Measurements from ENCODE around the gene FMO5.
"Not testable (repeated sequence)": the region's sequence is repeated elsewhere in the genome, so short reads cannot be mapped to it uniquely, and the experiment has no call there.

The FMO5 gene

GRCh38 chr1:147204080-147204479, 21.1 kb downstream of the FMO5 start:
- no peak for DNase-seq

- DNase-seq = no peak
These were observed 22.6 kb downstream of the FMO5 start for GRCh38 chr1:147202576-147202975.

DNA sequence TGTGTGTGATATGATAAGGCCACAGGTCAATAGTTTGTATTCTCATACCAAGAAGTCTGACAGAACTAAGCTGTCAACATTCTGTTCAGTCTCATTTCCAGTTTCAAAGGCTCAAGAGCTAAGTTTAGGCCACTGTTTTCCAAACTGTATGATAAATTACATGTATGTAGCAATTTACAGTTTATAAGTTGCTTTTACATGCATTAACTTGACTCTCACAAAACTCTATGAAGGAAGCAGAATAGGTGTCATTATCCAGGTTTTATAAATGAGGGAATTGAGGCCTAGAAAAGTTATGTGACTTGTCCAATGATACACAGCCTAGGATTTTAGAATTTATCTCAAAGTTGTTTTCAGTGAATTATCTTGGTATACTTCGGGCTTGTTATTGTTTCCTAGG, 23.4 kb downstream of the FMO5 start:
- no peak for DNase-seq

DNA sequence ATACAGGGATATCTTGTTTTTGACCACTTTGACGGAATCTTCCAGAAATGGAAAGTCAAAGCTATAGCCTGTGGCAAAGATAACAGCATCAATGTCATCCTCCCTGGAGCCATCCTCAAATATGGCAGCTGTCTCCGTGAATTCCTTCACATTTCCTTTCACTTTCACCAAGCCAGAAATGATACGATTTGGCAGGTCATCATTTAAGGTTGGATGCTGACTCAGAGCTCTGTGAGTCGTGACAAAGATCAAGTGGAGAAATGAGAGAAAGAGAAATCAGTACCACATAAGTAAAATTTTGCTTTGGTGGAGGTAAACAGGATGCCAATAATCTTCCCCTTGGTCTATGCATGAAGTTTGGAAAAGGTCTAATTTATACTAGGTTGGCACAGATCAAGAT, 23.9 kb downstream of the FMO5 start:
- DNase-seq = no peak

DNA sequence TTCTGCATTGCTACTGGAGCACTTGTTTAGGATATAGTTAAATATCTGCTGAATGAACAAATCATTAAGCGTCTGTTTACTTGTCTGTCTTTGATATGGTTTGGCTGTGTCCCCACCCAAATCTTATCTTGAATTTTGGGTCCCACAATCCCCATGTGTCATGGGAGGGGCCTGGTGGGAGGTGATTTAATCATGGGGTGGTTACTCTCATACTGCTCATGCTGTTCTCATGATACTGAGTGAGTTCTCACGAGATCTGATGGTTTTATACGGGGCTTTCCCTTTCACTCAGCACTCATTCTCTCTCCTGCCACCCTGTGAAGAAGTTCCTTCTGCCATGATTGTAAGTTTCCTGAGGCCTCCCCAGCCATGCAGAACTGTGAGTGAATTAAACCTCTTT, 27.8 kb downstream of the FMO5 start:
- DNase-seq = not testable (repeated sequence)

DNA sequence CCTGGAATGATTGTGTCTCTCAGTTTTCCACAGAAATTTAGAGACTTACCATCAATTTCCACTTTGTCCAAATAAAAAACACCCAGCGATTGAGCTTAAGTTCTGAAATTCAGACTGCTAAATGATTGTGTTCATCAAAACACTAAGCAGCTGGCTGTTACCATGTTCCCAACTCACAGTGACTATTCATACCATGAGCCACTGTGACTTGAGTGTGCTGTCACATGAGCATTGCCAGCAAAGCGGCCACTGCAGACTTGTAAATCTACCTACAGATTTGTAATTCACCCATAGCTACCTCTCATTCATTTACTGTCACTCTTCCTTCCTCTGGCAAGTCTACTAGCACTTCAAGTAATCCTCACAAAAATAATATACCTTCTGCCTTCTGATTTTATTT, 35.6 kb downstream of the FMO5 start:
- no peak for DNase-seq

DNA sequence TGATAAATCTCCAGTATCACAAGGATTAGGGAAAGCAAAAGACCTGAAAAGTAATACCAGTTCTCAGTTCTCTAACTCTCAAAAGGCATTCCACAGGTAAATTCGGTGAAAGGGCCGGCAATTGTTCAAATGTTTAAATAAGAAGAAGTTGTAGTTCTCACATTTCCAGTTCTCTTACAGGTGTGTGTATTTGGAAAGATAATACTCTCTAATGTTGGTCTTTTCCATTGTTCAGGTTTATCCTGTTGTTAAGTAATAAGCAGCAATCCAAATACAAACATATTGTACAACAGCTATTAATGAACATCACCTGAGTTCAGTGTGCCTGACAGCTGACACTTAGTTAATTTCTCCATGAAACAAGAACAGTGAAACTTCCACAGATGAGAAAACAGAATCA, 39.7 kb downstream of the FMO5 start:
- no peak for DNase-seq

DNA sequence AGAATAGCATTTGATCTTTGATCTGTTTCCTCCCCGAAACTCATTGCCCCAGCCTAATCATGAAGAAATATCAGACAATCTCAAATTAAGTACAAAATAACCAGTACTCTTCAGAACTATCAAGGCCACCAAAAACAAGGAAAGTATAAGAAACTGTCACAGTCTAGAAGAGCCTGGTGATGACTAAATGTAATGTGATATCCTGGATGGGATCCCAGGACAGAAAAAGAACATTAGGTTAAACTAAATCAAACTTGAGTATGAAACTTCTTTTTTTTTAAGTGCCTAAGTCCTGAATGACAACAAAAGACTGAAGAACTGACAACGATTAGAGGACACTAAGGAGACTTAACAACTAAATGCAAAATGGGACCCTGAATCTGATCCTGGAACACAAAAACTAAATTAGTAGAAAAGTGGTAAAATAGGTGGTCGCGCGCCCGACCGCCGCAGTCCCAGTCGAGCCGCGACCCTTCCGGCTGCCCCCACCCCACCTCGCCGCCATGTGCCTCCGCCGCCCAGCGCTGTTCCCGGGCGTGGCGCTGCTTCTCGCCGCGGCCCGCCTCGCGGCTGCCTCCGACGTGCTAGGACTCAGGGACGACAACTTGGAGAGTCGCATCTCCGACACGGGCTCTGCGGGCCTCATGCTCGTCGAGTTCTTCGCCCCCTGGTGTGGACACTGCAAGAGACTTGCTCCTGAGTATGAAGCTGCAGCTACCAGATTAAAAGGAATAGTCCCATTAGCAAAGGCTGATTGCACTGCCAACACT, 47.3 kb downstream of the FMO5 start:
- DNase-seq = no peak

DNA sequence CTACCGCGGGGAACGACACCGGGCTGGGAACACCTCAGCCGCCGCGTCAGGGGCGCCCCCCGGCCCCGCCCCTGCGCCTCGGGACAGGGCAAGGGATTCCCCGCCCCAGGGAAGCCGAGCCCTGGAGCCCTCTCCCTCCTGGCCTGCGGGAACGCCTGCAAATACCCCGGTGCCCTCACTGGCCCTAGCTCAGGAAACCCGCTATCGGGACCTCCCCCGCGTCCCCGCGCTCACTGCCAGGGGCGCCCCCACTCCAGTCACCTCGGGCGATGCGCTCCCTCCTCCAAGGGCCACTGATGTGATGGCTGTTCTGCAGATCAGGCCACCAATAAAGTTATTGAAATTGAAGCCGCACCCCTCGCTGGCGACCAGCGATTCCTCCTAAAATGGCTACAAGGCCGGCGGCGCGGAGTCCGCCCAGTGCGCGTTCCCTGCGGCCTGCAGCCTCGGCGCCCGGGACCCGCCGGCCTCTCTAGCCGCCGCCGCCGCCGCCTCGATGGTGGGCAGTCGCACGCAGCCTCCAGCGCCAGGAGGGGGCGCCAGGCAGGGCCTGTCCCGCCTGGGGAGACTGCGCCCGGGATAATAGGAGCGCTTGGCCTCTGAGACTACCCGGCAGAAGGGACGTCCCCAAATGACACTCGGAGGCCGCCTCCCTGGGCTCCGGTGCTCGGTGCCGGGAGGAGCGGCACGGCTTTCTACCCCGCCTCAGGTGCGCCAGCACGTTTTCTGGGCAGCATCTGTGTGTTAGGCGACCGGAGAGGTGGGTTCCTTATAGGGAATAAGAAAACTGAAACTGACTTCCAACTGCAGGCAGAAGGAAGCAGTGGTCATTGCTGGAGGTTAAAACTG, 52.7 kb downstream of the FMO5 start, which contains the start of gene PRKAB2:
Gene PRKAB2 (minus strand): TSS at position 303 of the 849 bp plus-strand sequence. CDS start 326 bp downstream, outside the sequence.
- DNase-seq = peak; percentile 84

DNA sequence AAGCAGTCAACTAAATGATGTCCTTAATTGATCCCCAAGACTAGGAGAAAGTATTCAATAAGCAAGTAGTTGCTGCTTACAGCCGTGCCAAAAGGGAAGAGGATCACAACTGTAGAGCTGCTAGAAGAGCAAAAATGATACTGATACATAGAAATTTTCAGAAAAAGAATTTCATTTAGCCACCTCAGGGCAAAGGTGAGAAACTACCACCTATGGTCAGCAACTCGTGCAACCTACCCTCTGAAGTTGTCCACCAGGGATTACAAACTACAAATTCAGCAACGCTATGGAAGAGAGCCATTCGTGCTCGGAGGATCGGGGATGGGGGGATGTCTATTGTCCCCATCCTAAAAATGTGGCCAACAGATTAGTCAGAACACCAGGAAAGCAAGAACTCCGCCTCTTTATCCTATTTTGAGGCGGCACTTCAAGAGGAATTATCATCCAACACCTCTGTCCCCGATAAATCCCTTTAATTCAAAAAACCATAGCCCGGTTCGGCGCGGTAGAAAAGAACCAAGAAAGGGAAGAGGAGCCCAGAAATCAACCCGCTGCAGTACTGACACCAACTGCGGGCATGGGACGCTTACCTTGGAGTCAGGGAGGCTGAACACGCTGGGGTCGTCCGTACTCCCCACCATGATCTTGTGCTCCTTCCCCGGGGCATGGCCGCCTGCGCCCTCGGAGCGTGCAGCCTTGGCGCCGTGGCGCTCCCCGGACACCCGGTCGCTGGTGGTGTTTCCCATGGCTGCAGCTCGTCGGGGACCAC, 53.6 kb downstream of the FMO5 start:
- DNase-seq = no peak

GRCh38 chr1:147169840-147170674, 55.1 kb downstream of the FMO5 start:
- no peak for DNase-seq

DNA sequence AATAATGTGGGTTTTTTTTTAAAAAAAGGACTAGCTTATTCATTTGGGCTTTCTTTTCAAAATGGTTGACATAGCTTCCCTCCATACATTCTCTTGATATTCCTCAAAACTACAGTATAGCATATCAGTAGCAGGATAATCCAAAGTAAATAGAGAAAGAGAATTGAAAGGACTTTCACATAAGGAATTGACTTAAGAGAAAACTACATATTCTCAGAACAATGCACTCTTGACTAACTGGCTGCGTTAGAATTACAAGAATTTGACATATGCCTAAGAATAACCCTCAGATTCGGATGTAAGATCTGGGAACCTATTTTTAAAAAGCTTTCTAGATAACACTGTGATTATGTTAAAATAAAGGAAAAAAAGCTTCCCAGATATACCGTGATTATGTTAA, 56.0 kb downstream of the FMO5 start:
- no peak for DNase-seq

GRCh38 chr1:147168626-147169058, 56.5 kb downstream of the FMO5 start:
- no peak for DNase-seq

DNA sequence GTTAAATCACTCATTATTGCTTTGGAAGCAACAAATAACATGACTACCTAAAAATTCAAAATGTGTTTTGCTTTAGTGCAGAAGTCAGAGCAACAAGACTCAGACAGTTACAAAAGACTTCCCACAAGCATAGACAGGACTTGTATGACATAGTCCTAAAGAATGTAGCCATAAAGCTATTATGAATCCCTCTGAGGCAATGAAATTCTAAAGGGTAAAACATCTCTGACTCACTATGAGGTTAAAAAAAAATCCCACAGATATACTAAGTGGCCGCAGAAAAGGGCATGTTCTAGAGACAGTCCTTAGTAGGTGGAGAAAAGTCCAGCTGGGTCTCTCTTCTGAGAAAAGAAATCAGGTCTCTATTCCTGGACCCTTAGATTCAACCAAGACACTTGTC, 57.8 kb downstream of the FMO5 start:
- DNase-seq = no peak

- no peak for DNase-seq
These were observed 62.1 kb downstream of the FMO5 start for GRCh38 chr1:147163019-147163418.

DNA sequence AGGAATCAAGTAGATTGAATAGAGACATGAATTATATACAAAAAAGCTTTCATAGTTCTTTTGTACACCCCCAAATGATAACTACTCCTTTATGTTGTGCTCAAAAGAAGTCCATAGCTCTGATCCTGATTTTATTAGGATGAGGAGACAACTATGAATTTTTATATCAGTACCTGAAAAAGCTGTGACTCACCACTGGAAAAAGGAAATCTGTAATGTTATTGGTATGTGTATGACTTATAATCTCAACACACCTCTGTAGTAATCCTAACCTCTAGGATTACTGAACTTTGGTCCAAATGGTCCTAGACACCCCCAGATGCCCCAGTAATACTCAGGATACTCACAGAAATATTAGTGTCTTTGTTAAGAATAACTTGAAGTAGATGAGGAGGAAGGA, 63.0 kb downstream of the FMO5 start:
- no peak for DNase-seq

DNA sequence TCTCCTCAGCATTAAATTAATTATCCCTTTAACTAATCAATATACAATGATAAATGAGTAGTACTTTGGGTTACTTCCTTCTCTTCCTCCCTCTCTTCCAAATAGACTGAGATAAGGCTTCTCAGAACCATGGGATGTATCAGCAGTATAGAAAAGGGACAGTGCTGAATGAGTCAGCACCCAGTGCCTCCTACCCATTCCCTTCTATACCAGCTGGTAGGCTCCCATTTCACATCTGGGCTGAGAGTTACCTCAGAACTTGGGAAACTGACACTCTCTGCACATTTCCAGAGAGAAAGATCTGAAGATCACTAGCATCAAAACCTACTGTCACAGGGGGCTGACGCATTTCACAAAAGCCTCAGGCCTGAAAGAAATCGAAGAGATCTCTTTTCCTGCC, 68.0 kb downstream of the FMO5 start:
- DNase-seq = not testable (repeated sequence)

DNA sequence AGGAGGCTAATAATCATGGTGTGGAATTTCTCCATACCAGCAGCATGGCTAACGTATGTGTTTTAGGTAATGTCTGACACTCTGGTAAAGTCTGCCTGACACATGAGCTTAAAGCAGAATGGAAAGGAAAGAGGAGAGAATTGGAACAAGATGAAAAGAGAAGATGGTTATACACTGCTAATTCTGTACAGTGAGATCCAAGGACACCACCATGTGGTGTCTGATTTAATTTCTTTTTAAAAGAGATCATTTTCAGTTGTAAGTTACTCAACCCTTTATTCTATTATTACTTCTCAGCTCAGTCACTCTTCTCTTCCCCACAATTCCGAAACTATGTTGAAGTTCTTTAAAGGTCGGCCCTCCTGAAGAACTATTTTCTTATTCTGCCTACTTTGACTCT, 68.5 kb downstream of the FMO5 start:
- DNase-seq = no peak

- no peak for DNase-seq
These were observed 72.4 kb downstream of the FMO5 start for GRCh38 chr1:147152772-147153171.

DNA sequence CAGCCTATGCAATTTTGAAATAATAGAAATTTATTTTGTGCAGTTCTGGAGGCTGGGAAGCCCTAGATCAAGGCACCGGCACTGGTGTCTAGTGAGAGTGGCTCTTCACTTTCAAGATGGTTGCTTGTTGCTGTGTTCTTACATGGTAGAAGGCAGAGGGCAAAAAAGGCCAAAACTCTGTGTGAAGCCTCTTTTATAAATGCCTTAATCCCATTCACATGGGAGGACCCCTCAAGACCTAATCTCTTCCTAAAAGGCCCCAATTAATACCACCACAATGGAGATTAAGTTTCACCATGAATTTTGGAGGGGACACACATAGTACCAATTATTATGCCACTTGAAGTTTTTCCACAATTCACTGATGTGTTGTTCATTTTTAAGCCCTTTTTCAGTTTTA, 73.9 kb downstream of the FMO5 start:
- no peak for DNase-seq

DNA sequence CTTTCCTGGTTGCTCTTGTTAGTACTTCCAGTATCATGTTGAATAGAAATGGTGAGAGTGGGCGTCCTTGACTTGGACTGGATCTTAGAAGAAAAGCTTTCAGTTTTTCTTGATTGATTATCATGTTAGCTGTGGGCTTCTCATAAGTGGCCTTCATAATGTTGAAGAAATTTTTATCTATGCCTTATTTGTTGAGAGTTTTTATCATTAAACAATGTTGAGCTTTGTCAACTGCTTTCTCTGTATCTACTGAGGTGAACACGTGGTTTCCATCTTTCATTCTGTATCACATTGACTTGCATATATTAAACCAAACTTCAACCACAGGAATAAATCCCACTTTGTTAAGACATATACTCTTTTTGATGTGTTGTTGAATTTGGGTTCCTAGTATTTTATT, 82.3 kb downstream of the FMO5 start:
- DNase-seq = no peak
